Activated CD4-positive, CD25-positive, alpha-beta regulatory T cell treated with anti-CD3 and anti-CD28 coated beads, Interleukin-2, amount 50 U/mL, for 16 hours (primary cell): ENCODE data around the gene LRMDA.
"Not testable (repeated sequence)": the region's sequence is repeated elsewhere in the genome, so short reads cannot be mapped to it uniquely, and the experiment has no call there.

Source experiments
- DNase-seq: peaks from one replicate; pipeline ENCODE4 v3.0.0-alpha.2; 2020; ENCODE audit warnings: low read depth, low spot score

Gene LRMDA

GRCh38 chr10:76549171-76549570, 1117.7 kb downstream of the LRMDA start:
- no peak for DNase-seq

- DNase-seq: no peak
Measured at GRCh38 chr10:76550806-76551205, 1119.4 kb downstream of the LRMDA start.

GRCh38 chr10:76552091-76552873, 1120.9 kb downstream of the LRMDA start:
- no peak for DNase-seq

- DNase-seq: no peak
Measured at GRCh38 chr10:76553263-76554032, 1122.0 kb downstream of the LRMDA start.

GRCh38 chr10:76554033-76554408, 1122.6 kb downstream of the LRMDA start:
- DNase-seq: no peak

- DNase-seq: no peak
Measured at GRCh38 chr10:76554478-76554877, 1123.1 kb downstream of the LRMDA start.

GRCh38 chr10:76555067-76555670, 1123.7 kb downstream of the LRMDA start:
- no peak for DNase-seq

GRCh38 chr10:76557366-76557765, 1125.9 kb downstream of the LRMDA start:
- DNase-seq: no peak

GRCh38 chr10:76558586-76558985, 1127.2 kb downstream of the LRMDA start:
- no peak for DNase-seq

- no peak for DNase-seq
Measured at GRCh38 chr10:76558996-76559891, 1127.8 kb downstream of the LRMDA start.

- DNase-seq: no peak
Measured at GRCh38 chr10:76559892-76560220, 1128.4 kb downstream of the LRMDA start.

- DNase-seq: no peak
Measured at GRCh38 chr10:76560338-76560737, 1128.9 kb downstream of the LRMDA start.

- no peak for DNase-seq
Measured at GRCh38 chr10:76563286-76563685, 1131.9 kb downstream of the LRMDA start.

- DNase-seq: no peak
Measured at GRCh38 chr10:76572021-76572420, 1140.6 kb downstream of the LRMDA start.

- DNase-seq: no peak
Measured at GRCh38 chr10:76576276-76576962, 1145.0 kb downstream of the LRMDA start.

GRCh38 chr10:76577455-76577854, 1146.0 kb downstream of the LRMDA start:
- DNase-seq: no peak

- DNase-seq: no peak
Measured at GRCh38 chr10:76581506-76582256, 1150.3 kb downstream of the LRMDA start.

GRCh38 chr10:76582531-76582930, 1151.1 kb downstream of the LRMDA start:
- DNase-seq: no peak

GRCh38 chr10:76583711-76584161, 1152.3 kb downstream of the LRMDA start:
- DNase-seq: no peak

GRCh38 chr10:76584466-76584865, 1153.0 kb downstream of the LRMDA start:
- not testable (repeated sequence) for DNase-seq
